HG03103 (cell line): ENCODE measurements around the gene TNNC1.

Experiments
- ATAC-seq: cut with Tn5 transposase; IDR thresholded peaks from one replicate; pipeline ENCODE4 v1.9.1; 2021; ENCODE audit warnings: low read depth; ENCODE audit not compliant: unreplicated experiment

TNNC1 gene

DNA sequence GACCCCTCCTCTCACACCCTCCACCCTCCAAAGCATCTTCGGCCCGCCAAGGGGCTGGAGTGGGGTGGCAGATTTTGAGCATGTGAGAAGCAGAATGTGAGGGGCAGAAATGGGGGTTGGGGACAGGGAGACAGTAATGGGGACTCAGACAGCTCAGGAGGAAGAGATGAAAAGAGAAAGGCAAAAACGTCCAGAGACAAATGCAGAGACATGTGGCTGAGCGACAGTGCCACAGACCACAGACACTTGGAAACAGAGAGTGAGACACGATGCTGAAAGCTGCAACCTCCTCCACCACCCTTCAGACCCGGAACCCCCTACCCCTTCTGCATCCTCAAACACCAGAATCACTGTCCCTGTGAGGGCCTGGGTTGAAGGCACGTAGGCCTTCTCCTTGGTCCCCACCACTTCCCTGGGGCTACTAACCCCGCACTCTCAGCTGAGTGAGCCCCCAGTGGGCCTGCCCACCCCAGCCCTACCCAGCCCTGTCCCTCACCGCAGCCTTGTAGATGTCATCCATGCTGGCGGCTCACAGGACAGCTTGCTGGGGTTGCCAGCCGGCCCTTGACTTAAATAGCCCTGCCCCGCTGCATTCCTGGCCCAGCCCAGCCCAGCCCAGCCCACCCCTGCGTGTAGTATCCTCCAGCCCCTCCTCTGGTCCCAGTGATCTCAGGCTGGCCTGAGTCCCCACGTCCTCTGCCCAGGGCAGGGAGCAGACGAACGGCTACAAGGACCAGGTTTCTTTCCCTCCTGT is at the start of gene TNNC1:
Gene TNNC1, minus strand, starts transcription at position 546 of the 754 bp plus-strand sequence. Its CDS starts 26 bp downstream, at position 520.
- ATAC-seq: no peak

DNA sequence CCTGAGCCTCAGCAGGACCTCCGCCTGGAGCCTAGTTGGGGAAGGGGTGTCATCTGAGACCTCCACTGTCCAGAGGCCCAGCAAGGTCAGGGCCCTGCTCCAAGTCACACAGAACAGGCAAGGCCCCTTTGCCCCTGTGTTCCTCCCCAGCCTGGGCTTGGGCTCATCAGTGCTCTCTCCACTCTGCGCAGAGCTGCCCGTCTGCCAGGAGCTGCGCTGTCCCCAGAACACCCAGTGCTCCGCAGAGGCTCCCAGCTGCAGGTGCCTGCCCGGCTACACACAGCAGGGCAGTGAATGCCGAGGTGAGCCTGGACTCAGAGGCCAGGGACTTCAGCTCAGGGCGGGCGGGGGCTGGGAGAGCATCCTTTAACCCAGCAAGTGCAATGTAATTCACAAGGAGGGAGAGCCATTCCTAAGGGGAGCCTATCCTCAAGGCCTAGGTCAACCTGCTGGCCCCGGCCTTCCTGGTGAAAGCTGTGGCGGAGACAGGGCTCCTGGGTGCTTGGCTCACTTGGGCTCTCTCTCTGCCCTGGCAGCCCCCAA is 49.0 kb upstream of the TNNC1 start:
- ATAC-seq: no peak

DNA sequence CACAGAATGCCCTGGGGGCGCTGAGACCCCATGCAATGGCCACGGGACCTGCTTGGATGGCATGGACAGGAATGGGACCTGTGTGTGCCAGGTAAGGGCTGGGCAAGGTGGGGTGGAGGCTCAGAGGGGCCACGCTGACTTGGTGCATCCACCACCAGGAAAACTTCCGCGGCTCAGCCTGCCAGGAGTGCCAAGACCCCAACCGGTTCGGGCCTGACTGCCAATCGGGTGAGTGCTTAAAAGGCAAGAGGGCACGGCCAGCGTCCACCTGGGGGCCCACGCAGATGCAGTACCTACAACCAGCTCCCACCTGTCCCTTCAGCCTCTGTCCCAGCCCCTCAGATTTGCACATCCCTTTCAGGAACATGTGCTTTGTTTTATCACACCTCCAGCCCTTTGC is 48.2 kb upstream of the TNNC1 start:
- ATAC-seq: no peak

DNA sequence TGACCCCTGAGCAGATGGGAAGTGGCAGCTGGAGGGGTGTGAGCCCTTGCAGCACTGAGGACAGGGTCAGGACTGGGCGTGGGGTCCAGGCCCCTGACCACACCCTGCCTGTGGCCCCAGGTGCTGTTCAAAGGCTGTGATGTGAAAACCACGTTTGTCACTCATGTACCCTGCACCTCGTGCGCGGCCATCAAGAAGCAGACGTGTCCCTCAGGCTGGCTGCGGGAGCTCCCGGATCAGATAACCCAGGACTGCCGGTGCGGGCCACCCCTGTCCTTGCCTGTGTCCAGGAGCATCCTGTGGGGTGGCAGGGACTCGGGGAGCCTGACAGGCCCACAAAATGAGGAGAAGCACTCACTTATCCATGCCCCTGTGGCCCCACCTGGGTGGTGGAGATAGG is 47.2 kb upstream of the TNNC1 start:
- no peak for ATAC-seq

DNA sequence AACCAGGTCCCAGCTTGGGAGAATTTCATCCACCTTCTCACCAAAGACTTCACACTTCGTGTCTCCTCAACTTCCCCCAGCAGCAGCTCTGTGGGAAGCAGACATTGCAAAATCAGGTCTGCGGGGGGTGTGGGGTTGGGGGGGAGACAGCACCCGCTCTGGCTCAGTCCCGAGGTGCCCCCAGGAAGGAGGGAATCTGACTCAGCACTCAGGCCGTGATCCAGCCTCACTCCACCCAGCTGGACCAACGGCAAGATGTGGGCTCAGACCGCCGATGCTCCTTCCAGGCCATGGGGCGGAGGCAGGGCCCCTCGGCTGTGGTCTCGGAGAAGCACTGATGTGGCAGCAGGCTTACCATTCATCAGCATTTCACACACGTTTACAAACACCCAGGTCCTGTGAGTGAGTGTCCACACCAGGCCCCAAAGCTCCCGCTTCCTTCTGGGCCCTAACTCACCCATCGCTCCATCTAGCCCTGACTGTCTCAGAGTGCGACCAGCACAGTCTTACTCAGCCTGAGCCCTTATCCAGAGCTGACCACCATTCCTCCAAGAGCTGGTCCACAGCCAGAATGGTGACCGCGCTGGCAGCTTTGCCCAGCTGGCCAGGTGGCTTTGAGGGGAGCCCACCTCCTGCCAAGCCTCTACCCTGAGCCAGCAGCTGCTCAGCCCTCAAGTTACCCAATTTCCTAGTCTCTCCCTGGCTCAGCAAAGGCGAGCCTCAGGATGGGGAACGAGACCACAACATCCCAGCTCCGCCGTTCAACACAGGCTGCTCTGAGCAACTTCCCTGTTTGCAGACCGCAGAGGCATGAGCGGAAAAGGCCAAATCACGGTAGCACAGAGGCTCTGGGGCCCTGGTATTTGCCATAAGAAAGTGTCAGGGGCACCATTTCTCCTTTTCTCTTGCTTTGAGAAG is 44.6 kb upstream of the TNNC1 start:
- ATAC-seq: no peak

DNA sequence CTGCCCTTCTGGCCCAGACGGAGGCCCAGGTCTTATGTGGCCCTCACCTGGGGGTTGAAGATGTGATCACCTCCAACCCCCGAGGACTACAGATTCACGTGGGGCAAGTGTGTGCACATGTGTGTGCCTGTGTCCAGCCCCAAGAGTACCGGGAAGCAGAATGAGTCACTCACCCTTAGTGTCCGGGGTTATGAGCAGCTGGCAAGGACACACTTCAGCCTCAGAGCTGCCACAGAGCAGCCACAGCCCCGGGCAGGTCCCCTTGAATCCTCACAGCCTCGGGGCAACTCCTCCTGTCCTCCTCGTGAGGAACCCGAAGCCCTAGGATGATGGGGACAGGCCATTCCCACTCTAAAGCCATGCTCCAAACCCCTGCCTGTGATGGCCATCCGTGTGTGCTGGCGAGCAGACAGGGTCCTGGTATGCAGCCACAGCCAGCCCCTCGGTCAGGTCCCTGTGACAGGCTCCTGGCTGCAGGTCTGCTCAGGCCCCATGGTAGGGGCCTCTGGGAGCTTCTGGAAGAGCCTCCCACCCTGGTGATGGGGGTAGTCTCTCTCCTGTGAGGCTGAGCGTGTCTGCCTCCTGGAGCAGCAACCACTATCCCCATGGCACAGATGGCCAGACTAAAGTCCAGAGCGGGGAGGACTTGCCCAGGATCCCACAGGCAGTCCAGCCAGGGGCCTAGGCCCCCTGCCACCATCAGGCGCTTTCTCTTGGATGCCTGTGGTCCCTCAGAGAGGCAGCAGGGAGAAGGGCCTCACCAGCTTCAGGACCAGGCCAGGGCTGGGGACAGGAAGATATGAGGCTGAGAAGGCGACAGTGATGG is 42.1 kb upstream of the TNNC1 start:
- ATAC-seq: no peak

DNA sequence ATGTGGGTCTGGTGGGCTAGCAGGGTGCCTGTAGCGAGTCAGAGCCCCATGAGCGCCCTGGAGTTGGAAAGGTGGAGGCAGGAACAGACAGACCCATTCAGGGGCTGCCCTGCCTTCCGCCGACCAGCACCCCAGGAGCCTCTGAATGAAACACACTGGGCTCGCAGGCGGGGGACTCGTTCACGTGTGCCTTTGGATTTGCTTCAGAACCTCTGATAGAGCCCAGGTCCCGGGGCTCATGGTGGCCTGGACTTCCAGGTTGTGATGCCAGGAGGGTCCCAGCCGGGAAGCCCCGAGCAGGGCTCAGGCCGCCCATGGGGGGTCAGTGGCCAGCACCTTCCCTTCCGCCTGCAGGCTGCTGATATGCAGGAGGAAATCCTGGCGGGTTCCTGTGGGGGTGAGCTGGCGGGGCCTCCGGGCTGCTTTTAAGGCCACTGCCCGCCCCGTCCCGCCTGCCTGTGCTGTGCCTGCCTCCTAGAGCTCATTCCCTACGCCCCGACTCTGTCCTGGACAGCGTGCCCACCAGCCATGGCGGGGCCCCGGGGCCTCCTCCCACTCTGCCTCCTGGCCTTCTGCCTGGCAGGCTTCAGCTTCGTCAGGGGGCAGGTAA is 41.1 kb upstream of the TNNC1 start, which contains the start of gene STAB1:
Gene STAB1, plus strand, starts transcription at position 453 of the 610 bp plus-strand sequence. Its CDS starts 76 bp downstream, at position 529.
- no peak for ATAC-seq

DNA sequence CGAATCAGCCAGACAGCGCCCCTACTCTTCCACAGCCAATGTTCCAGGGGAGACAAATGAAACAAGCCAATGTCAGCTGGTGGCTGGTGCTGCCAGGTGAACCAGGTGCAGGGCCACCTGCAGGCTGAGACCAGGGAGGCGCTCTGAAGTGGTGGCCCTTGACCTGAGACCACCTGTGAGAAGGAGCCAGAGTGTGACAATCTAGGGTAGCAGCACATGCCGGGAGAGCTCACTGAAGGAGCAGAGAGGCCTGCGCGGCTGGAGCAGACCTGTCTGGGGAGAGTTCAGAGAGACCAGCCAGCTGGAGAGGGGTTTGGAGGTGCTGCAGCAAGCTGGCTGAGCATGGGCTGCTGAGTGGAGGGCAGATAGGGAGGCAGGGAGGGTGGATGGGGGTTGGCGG is 40.6 kb upstream of the TNNC1 start:
- ATAC-seq: no peak

DNA sequence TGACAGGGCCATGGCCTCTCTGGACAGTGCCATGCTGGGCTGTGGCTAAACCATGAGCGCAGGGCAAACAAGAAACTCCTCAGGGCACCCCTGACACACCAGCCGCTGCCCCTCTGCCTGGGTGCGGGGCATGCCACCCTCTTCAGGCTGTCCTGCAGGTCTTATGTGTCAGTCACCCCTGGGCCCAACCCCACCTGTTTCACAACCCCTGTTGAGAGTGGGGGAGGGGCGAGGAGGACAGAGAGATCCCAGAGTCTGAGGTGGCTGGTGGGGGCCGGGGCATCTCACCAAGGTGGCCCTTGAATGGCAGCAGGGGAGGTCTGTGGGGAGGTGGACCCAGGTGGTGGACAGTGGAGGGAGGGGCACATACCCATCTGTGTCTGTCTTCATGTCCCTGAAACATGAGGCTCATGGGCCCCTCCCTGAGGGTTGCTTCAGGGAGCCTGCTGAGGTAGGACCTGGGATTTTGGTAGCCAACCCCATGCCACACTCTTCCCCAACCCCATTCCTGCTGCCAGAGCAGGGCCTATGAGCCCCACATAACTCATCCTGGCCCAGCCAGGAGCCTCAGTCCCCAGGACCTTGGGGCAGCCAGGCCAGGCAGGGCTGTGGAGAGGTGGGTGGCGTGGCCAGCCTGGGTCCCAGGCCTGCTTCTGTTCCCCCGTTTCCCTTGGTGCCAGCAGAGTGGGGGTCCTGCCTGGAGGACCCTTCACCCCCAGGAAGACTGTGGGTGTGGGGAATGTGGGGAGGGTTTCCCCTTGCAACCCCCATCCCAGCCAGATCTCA is 39.6 kb upstream of the TNNC1 start:
- ATAC-seq: no peak

DNA sequence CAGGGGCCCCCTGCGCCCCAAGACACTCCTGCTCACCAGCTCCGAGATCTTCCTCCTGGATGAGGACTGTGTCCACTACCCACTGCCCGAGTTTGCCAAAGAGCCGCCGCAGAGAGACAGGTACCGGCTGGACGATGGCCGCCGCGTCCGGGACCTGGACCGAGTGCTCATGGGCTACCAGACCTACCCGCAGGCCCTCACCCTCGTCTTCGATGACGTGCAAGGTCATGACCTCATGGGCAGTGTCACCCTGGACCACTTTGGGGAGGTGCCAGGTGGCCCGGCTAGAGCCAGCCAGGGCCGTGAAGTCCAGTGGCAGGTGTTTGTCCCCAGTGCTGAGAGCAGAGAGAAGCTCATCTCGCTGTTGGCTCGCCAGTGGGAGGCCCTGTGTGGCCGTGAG is 38.2 kb upstream of the TNNC1 start:
- ATAC-seq: no peak

DNA sequence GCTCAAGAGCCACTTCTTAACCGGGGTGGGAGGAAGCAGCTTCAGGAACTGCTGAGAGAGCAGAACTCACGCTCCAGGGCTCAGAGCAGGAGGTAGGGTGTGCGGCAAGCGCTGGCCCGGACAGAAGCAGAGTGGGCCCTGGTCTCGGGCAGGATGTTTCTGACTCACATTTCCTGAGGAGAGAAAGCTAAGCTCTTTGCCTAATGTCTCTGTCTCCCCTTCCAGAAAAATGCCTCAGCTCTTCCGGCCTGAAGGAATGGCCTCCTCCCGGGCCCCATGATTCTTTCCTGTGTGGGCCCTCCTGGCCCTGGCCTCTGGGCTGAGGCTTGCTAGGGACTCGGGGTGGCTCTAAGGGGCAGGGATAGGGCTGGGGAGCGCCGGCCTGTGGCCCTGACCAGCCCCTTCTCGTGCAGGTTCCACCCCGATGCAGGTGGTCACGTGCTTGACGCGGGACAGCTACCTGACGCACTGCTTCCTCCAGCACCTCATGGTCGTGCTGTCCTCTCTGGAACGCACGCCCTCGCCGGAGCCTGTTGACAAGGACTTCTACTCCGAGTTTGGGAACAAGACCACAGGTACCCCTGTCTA is 37.2 kb upstream of the TNNC1 start:
- ATAC-seq: no peak

DNA sequence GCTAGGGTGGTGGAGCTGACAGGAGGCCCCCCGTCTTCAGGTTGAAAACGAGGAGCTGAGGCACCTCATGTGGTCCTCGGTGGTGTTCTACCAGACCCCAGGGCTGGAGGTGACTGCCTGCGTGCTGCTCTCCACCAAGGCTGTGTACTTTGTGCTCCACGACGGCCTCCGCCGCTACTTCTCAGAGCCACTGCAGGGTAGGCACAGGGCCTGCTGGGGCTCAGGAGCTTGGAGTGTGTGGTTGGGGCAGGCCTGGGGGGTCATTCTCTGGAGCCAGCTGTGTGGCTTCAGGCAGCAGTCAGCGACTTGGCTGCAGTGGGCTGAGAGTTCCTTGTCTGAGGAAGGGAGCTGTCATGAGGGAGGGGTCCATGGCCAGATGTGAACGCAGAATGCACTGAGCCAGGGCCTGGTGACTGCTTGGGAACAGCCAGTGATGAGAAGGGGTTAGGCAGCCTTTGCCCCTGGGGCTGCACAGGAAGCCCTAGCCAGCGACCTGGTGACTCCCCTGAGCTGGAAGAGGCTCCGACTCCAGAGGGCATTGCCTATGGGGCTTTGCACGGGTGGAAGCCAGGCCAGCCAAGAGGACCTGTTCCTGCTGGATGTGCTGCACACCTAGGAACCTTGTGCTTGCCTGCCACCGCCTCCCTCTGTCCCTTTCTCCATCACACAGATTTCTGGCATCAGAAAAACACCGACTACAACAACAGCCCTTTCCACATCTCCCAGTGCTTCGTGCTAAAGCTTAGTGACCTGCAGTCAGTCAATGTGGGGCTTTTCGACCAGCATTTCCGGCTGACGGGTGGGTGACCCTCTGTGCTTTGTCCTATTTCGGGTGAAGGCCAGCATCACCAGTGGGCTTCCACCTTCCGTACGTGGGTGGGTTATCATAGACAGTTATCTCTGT is 36.4 kb upstream of the TNNC1 start:
- ATAC-seq: no peak

DNA sequence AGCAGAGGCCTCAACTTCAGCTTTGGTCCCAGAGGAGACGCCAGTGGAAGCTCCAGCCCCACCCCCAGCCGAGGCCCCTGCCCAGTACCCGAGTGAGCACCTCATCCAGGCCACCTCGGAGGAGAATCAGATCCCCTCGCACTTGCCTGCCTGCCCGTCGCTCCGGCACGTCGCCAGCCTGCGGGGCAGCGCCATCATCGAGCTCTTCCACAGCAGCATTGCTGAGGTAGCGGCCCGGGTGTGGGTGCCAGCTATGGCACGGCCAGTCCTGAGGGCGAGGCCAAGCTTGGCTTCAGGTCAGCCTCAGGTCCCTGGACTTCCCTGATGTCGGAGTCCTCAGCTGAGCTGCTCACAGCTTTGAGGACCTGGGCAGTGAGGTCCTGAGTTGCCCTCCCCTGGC is 35.6 kb upstream of the TNNC1 start:
- no peak for ATAC-seq

DNA sequence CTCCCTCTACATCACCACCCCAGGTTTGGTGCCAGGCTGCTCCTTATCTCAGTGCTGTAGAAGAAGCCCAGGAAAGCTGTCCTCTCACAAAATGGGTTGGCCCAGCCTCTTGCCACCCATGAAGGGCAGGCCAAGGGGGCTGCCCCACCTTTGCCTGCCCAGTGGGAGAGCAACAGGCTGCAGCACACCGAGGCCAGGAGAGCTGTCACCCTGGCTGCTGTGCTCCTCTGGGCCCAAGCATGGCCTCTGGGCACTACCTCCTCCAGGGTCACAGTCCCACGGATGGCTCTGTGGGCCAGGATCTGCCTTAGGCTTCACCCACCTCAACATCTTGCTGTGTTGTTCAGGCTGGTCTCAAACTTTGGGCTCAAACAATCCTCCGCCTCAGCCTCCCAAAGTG is 34.9 kb upstream of the TNNC1 start:
- no peak for ATAC-seq

DNA sequence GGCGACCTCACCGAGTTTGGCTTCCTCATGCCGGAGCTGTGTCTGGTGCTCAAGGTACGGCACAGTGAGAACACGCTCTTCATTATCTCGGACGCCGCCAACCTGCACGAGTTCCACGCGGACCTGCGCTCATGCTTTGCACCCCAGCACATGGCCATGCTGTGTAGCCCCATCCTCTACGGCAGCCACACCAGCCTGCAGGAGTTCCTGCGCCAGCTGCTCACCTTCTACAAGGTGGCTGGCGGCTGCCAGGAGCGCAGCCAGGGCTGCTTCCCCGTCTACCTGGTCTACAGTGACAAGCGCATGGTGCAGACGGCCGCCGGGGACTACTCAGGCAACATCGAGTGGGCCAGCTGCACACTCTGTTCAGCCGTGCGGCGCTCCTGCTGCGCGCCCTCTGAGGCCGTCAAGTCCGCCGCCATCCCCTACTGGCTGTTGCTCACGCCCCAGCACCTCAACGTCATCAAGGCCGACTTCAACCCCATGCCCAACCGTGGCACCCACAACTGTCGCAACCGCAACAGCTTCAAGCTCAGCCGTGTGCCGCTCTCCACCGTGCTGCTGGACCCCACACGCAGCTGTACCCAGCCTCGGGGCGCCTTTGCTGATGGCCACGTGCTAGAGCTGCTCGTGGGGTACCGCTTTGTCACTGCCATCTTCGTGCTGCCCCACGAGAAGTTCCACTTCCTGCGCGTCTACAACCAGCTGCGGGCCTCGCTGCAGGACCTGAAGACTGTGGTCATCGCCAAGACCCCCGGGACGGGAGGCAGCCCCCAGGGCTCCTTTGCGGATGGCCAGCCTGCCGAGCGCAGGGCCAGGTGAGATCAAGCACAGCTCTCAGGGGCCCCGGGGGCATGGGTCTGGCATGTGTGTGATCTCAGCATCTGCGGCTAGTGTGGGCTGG is 34.2 kb upstream of the TNNC1 start:
- no peak for ATAC-seq

DNA sequence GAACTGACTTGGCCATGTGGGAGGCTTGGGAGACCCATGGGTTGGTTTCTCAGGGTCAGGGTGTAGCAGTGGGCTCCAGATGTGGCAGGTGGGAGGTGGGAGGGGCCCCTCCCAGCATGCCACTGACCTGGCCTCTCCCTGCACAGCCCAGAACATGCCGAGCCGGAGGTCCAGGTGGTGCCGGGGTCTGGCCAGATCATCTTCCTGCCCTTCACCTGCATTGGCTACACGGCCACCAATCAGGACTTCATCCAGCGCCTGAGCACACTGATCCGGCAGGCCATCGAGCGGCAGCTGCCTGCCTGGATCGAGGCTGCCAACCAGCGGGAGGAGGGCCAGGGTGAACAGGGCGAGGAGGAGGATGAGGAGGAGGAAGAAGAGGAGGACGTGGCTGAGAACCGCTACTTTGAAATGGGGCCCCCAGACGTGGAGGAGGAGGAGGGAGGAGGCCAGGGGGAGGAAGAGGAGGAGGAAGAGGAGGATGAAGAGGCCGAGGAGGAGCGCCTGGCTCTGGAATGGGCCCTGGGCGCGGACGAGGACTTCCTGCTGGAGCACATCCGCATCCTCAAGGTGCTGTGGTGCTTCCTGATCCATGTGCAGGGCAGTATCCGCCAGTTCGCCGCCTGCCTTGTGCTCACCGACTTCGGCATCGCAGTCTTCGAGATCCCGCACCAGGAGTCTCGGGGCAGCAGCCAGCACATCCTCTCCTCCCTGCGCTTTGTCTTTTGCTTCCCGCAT is 33.4 kb upstream of the TNNC1 start:
- no peak for ATAC-seq
